HG03442 (cell line): ENCODE data around the gene CCDC102A.

ENCODE experiments used
- ATAC-seq: cut with Tn5 transposase; IDR thresholded peaks from one replicate; pipeline ENCODE4 v1.9.1; 2021; ENCODE audit warnings: mild to moderate bottlenecking, moderate library complexity; ENCODE audit not compliant: unreplicated experiment

CCDC102A gene

GRCh38 chr16:57480754-57481230 lies 55.6 kb downstream of the CCDC102A start:
- ATAC-seq, result no peak

DNA sequence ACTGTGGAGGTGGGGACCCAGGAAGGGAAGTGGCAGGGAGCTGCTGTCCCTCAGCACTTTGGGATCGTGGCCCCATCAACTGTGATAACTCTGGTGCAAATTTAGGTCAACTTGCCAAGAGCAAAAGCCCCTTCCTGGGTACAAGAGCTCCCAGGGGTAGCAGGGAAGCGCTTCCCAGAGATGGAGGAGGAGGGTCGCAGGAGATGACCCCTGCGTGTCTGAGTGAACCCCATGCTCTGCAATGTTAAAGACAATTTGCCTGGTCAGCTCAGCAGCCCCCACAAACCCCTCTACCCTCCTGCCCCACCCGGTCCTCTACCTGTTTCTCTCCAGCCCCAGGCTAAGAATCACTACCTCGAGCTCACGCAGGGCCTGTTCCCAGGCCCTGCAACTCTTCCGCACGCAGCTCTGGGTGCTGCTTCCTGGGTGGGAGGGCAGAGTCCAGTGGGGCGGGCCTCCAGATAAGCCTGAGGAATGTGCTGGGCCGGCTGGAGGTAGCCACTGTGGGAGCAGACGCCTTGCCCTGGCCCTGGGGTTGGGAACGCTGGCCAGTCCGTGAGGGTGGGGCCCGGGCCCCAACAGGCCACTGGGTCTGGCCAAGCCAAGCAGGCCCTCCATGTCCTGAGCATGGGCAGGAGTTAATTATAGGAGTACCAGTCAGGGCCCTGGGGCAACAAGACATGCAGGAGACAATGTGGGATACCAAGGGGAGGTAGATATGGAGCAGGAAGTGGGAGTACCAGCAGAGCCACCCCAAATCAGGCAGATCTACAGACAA lies 56.2 kb downstream of the CCDC102A start:
- ATAC-seq, result no peak

DNA sequence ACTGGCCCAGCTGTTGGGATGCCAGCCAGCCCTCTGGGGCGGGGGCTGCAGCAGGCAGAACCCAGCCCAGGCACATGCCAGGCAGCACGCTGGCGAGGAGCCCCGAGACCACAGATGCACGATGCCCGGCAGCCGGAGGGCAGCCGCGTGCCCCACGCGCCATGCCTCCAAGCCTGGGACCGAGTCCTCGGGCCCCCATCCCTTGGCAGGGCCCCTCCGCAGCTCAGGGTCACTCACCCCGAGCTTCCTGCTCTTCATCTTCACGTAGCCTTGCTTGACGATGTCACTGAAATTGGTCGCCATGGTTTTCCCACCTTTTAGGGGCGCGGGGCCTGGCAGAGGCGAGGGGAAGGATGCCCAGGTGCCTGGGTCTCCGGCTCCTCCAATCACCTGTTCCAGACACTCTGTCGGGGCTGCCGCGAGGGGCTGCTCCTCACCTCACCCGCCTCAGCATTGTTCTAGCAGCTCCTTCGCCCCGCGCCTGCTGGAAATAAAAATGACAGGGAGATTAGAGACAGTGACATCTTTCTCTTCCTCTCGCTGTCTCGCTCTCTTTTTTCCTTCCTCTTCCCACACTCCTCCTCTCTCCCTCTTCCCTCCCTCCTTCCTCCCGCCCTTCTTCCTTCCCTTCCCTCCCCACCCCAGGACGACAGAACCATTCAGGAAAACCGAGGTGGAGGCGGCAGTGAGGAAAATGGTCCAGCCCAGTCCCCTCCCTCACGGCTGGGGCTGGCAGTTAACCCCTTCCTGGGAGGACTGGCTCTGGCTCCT lies 57.0 kb downstream of the CCDC102A start:
- ATAC-seq, result no peak

- ATAC-seq, result no peak
These were observed 57.8 kb downstream of the CCDC102A start for GRCh38 chr16:57478396-57479204.

DNA sequence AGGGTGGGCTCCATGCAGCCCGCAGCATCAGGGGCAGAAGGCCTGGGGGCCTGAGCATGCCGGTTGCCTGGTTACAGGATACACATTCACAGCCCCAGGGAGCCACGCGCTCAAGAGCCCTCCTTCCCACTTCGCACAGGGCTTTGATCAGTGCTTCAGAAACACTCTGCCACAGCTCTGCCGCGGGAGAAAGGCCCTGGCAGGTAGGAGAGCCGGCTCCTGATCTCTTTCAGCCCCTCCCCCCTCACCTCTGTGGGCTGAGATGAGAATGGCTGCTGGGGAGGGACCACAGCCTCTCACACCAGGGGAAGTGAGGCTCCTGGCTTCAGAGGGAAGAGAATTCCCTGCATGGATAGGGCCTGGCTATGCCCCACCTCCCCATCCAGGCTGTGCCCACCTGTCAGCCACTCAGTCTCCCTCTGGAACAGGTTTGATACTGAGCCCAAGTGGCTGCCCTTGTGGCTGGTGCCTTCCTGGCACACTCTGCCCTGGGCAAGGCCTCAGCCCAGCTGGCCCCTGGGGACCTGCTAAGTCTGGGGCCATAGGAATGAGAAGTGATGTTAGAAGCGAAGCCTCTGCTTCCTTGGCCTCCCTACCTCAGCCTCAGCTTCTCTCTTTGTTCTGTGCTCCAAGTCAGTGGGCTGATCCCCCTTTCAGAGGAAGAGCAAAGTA lies 58.7 kb downstream of the CCDC102A start:
- ATAC-seq, result no peak

GRCh38 chr16:57476546-57477410 lies 59.6 kb downstream of the CCDC102A start:
- ATAC-seq, result no peak

GRCh38 chr16:57475711-57476339 lies 60.5 kb downstream of the CCDC102A start:
- ATAC-seq, result peak; percentile 88

DNA sequence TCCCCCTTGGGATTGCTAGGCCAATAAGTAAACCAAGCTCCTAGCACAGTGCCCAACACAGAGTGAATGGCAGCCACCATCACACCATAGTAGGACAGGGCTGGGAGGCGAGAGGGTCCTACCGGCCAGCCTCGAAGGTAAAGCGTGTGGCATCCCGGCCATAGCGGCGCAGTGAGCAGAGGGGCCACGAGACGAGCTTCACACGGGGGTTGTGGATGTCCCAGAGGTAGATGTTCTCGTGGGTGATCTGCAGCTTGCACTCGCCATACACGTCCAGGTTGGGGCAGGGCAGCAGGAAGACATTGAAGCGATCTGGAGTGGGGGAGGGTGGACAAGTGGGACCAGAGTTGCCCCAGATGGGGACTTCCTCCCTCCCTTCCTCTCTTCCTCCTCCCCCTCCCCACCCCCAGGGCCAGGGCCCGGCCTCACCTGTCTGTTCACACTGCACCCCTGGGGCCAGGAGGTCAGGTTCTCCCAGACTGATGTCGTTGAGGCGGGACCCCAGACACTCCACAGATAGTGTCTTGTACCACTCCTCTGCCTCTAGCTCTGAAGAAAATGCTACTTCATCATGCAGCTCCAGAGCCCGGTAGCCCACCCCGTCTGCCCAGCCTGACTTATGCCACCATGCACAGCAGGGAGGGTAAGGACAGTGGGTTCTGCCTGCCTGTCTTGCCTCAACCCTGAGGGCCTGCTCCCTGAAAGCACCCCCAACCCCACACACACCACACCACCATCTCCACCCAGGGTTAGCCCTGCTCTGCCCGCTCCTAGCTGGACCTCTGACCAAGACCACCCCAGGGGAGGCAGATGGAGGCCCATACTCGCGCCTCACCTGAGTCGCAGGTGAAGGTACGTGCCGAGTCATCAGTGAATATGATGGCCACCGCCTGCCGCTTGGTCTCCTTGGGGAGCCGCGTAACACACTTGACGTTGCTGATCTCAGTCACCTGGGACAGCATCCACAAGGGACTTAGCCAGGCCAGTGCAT lies 61.4 kb downstream of the CCDC102A start:
- ATAC-seq, result no peak

DNA sequence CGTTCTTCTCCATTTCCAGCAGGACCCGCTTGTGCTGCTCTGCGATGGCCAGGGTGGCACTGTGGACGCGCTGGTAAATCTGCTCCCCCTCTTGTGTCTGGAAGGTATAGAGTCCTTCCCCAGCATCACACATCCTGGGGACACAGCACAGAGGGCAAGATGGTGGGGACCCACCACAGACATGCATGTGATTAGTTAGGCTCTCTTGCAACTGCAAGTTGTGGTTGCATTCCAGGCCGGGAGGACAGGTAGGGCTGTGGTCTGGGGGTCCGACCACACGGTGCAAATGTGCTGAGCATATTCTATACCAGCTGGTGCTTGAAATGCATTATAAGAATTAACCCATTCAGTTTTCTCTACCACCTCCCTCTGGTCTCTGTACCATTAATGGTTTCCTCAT lies 62.5 kb downstream of the CCDC102A start:
- no peak for ATAC-seq

DNA sequence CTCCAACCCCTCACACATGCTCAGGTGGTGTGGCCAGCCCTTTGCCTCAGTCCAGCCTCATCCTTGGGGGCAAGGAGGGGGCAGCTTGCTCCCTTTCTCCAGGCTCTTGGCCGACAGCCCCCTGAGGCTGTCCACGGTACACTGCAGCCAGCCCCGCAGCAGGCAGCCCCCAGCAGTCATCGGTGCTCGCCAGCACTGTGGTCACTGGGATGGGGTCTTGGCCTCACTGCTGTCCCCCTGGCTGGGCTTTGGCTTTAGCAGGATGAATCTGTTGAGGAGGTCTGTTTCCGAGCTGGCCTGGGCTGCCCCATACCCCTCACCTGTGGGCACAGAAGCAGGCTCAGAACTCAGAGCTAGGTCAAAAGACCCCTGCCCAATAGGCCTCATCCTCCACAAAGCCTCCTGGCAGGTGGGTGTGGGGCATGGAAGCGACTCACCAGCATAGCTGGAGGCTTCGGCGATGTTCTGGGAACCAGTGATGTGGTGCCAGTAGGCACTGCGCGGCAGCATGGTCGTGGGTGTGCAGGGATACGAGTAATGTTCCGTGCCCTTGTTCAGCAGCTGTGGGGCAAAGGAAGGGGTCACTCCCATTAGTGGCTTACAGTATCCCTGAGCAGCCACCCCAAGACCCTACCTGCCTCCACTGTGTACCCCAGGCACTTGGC lies 63.1 kb downstream of the CCDC102A start:
- ATAC-seq, result no peak

DNA sequence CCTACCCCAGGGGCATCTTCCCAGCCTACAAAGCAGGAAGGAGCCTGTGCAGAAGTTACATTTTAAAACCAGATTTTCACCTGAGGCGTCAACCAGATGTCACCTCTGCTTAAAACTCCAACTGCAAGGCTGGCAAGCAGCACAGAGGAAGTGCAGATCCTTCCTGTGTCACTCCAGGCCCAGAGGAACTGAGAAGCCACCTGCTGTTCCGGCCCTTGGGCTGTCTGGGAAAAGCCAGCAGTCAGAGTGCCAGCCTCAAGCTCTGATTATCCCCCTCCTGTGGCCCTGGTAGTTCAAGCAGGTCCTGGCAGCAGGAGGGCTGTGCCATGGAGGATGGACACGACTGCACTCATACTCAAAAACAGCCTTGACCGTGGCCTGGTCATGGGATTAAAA lies 63.7 kb downstream of the CCDC102A start:
- no peak for ATAC-seq

GRCh38 chr16:57471852-57472664 lies 64.3 kb downstream of the CCDC102A start:
- ATAC-seq, result no peak

DNA sequence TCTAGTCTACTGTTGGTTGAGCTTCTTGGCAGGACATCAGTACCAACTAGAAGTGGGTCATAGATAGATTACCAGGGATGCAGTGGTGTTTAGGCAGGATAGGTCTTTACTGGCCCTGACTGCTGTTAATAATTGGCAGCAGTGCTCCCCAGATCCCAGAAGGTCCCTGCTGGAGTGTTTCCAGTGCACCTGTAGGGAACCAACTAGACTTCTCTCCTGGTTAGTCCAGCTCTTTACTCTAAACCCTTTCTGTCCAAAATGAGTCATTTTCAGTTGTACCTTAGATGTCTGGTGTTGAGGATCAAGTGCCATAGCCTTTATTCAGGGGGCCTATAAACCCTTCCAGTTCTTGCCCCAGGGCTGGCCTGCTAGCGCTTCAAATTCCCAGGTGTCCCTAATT lies 65.2 kb downstream of the CCDC102A start:
- no peak for ATAC-seq

- ATAC-seq, result no peak
These were observed 65.7 kb downstream of the CCDC102A start for GRCh38 chr16:57470711-57471110.

GRCh38 chr16:57469917-57470470 lies 66.4 kb downstream of the CCDC102A start:
- ATAC-seq, result no peak

GRCh38 chr16:57469046-57469445 lies 67.3 kb downstream of the CCDC102A start:
- ATAC-seq, result no peak
